Activated CD4-positive, alpha-beta T cell treated with anti-CD3 and anti-CD28 coated beads, Interleukin-2, amount 50 U/mL, for 16 hours (primary cell): ENCODE data around the gene SPATA24.
"Not testable (repeated sequence)": the region's sequence is repeated elsewhere in the genome, so short reads cannot be mapped to it uniquely, and the experiment has no call there.

Source experiments
- DNase-seq: peaks from one replicate; pipeline ENCODE4 v3.0.0-alpha.2; 2020

The SPATA24 gene

GRCh38 chr5:139403787-139404483 is at the start of gene SPATA24:
TSS of gene SPATA24 (minus strand) at chr5:139404089. CDS start at chr5:139404060, 29 bp downstream.
- DNase-seq, result peak; percentile 98

DNA sequence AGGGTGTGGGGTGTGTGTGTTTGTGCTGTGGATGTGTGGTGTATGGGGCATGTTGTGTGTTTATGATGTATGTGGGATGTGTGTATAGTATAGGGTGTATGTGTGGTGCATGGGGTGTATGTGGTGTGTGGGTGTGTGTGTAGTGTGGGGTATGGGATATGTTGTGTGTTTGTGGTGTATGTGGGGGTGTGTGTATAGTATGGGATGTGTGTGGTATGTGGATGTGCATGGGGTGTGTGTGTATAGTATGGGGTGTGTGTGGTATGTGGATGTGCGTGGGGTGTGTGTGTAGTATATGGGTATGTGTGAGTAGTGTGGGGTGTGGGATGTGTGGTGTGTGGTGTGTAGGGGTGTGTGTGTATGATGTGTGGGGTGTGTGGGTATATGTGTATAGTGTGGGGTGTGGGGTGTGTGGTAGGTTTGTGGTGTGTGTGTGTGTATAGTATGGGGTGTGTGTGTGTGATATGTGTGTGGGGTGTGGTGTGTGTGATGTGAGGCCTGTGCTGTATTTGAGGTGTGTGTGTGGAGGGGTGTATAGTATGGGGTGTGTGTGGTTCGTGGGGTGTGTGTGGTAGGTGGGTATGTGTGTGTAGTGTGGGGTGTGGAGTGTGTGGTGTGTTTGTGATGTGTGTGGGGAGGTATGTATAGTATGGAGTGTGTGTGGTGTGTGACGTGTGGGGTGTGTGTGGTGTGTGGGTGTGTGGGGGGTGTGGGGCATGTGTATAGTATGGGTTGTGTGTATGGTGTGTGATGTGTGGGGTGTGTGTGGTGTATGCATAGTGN is 48.2 kb upstream of the SPATA24 start:
- no peak for DNase-seq

DNA sequence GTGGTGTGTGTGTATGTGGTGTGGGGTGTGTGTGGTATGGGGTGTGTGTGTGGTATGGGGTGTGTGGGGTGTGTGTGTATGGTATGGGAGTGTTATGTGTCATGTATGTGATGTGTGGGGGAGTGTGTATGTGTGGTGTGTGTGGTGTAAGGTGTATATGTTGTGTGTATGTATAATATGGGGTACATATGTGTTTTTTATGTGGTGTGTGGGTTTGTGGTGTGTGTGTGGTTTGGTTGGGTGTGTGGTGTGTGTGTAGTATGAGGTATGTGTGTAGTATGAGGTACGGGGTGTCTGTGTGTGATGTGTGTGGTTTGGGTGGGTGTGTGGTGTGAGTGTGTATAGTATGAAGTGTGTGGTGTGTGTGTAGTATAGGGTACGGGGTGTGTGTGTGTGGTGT is 47.3 kb upstream of the SPATA24 start:
- DNase-seq, result no peak

DNA sequence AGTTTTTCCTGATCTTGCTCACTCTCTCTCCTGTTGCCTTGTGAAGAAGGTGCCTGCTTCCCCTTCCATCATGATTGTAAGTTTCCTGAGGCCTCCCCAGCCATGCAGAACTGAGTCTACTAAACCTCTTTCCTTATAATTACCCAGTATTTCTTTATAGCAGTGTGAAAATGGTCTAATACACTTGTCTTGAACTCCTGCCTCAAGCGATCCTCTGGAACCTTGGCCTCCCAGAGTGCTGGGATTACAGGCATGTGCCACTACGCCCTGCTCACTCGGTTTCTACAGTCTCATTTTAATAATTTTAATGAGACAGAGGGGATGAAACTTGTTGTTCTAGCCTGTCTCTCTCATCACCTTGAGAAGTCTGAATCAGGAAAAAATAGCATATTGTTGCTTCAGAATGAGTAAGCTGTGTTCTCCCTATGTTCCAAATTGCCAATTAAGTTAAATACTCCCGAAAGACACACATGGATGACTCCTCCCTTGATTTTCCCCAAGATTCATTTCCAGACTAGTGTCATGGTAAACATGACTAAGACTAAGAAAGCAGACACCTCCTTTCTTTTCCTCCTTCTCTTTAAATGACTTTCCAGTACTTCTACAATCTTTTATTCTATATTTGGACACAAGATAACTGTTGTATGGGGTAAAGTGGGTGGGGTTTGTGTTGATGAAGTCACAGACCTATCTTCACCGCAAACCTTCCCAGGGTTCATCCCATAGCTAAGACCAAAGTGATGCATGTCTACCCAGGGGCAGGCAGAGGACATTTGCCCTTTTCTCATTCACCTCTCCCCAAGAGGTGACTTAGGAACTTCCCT is 43.3 kb upstream of the SPATA24 start:
- peak; percentile 94 for DNase-seq

DNA sequence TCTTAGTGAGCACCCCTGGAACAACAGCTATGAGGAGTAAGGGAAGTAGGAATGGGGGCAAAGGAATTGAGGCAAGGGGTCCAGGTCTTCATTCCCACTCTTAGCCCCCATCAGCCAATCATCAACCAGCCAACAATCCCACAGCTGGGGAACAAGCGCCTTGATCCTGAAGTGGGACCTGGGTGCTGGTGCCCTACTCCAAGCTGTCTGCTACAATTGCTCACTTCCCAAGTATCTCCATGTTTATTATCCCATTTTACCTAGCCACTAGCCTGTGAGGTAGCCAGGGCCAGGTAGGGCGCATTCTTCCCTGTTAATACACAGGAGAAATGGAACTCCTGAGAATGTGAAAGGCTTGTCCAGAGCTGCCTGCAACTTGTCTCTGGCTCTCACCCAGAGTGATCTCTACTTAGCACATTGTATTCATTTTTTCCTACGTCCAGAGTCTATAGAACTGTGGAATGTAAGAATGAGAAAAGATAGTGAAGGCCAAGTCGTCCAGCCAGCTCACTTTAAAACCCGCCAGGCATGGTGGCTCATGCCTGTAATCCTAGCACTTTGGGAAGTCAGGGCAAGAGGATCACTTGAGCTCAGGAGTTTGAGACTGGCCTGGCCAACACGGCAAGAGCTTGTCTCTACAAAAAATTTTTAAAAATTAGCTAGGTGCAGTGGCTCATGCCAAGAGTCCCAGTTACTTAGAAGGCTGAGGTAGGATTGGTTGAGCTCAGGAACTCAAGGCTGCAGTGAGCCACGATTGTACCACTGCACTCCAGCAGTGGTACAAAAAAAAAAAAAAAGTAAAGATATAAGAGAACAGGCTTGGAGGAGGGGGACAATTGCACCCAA is 41.7 kb upstream of the SPATA24 start:
- no peak for DNase-seq

DNA sequence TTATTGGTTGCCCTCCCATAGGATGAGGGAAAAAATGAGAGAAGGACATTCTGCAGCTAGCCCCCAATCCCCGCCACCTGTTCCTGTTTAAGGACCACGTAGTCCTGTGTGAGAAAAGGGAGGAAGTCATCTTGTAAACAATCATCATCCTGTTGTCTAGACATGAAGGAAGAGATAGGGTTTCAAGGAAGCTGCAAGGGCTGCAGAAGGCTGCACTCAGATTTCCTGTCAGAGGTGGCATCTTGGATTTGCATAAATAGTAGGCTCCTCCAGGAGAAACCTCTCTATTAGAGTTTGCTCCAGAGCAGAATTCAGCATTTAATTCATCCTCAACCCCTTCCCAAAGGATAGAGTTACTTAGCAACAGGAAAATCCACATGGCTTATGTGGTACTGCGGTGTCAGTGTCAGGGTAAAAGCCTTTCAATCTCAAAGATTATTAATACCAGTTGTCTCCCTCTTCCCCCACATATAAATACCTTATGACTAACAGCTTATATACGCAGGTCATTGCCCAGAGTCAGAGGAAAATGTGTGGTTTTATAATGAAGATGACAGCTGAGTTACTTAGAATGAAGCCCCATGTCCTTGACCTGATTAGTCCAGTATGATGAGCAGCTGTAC is 40.1 kb upstream of the SPATA24 start:
- peak; percentile 38 for DNase-seq

- not testable (repeated sequence) for DNase-seq
Measured at GRCh38 chr5:139440416-139440815, 36.5 kb upstream of the SPATA24 start.

- DNase-seq, result peak; percentile 93
Measured at GRCh38 chr5:139439013-139439903, 35.4 kb upstream of the SPATA24 start, which contains the start of gene DNAJC18. TSS of gene DNAJC18 (minus strand) at chr5:139439525. CDS start at chr5:139439445, 80 bp downstream.

GRCh38 chr5:139438707-139439012 is 34.8 kb upstream of the SPATA24 start:
- DNase-seq, result no peak

GRCh38 chr5:139435676-139436075 is 31.8 kb upstream of the SPATA24 start:
- no peak for DNase-seq

- DNase-seq, result no peak
Measured at GRCh38 chr5:139431706-139432105, 27.8 kb upstream of the SPATA24 start.

DNA sequence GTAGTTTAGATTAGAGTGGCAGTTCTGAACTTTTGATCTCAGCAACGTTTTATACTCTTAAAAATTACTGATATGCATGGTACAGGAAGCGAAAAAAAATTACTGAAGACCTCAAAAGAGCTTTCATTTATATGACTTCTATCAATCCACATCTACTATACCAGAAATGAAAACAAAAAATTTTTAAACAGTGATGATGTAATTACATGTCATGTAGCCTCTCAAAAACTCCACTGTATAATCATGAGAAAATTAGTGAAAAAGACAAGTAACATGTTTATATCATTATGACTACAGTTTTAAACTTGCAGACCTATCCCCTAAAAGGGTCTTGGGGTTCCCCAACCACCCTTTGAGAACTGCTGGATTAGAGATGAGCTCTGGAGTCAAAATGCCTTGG is 26.1 kb upstream of the SPATA24 start:
- no peak for DNase-seq

GRCh38 chr5:139426203-139426885 is 22.5 kb upstream of the SPATA24 start:
- no peak for DNase-seq

DNA sequence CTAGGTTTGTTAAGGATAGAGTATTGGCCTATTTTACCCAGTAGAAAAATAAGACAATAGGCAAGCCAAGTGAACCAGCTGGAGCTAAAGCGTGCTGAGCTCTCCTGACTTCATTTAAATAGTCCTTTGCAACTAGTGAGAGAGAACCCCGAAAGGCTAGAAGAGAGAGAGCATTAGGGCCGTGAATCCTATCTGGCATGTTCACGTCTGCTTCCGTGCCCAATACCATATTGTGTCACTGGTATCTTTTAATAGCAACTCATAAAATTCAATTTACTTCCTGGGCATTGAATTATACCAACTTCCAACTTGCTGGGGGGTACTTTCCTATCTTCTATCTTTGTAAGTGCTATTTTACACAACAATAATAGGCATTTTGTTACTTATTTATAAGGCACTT is 21.6 kb upstream of the SPATA24 start:
- DNase-seq, result no peak

GRCh38 chr5:139422307-139422893 is 18.5 kb upstream of the SPATA24 start:
- peak; percentile 87 for DNase-seq

GRCh38 chr5:139419226-139420192 is 15.6 kb upstream of the SPATA24 start:
- no peak for DNase-seq

GRCh38 chr5:139418793-139419192 is 14.9 kb upstream of the SPATA24 start:
- no peak for DNase-seq

GRCh38 chr5:139417214-139417613 is 13.3 kb upstream of the SPATA24 start:
- no peak for DNase-seq

DNA sequence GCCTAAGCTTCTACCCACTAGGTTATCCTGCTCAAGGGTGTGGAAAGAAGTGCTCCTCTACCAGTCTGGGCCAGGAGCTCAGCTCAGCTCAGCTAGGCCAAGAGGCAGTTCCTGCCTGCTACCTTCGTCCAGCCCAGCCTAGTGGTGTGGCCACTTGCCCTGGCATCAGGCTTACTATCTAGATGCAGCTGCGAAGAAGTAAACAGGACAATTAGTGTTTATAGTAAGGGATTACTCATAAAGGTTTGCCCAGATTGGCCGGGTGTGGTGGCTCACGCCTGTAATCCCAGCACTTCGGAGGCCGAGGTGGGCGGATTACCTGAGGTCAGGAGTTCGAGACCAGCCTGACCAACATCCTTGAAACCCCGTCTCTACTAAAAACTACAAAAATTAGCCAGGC is 12.8 kb upstream of the SPATA24 start:
- no peak for DNase-seq
